IPS-18a (cell line): Measurements from ENCODE around the gene ITSN1.

ENCODE experiments used
- H3K27ac ChIP-seq: one replicate; pipeline ENCODE4 v1.5.1; 2013; ENCODE audit warnings: low read length
- H3K27me3 ChIP-seq: one replicate; pipeline ENCODE4 v1.6.1; 2013; ENCODE audit warnings: mild to moderate bottlenecking, low read length; ENCODE audit not compliant: control insufficient read depth, insufficient read depth
- H3K36me3 ChIP-seq: one replicate; pipeline ENCODE4 v1.6.1; 2013; ENCODE audit warnings: low read depth, low read length; ENCODE audit not compliant: control insufficient read depth
- H3K4me1 ChIP-seq: one replicate; pipeline ENCODE4 v1.6.1; 2013; ENCODE audit warnings: low read depth, low read length; ENCODE audit not compliant: control insufficient read depth
- H3K4me3 ChIP-seq: one replicate; pipeline ENCODE4 v1.5.1; 2013; ENCODE audit warnings: low read length
- H3K9ac ChIP-seq: one replicate; pipeline ENCODE4 v1.6.1; 2013; ENCODE audit warnings: mild to moderate bottlenecking, low read length, moderate library complexity
- H3K9me3 ChIP-seq: one replicate; pipeline ENCODE4 v1.6.1; 2013; ENCODE audit warnings: low read depth, low read length; ENCODE audit not compliant: control insufficient read depth

ITSN1 gene

DNA sequence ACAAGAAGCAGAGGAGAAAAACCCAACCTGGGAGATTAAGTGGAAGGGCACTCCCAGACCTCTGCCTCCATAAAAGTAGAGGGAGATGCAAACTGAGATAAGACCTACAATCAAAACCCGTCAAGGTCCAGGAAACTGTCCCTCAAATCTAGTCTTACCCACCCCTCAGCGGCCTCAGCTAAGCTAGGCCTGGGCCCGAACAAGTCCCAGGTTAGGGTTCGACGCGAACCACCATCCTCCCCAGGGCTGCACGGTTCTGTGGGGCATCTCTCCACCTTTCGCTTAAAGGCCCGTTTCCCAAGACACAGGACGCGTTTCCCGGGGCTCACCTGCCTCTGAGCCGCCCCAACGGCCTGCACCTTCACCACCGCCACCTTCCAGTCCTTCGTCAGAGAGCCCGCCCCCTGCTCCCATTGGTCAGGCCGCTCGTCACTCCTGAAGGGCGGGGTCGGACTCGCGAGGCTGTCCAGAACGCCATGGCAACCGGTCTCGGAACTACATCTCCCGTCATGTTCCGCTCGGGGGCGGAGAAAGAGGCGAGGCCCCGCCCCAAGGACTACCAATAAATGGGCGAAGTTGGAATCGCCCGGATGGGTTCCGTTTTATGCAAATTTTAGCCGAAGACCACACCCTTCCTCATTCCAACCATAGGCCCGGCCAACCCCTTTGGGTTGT, 812 bp upstream of the ITSN1 start, which contains the start of gene CRYZL1:
CRYZL1 (minus strand) TSS at position 390 of the 675 bp plus-strand sequence. CDS start 10,190 bp downstream, outside the sequence.
- H3K27me3 ChIP-seq: no peaks in the 10 kb centered on the region
- H3K4me1 ChIP-seq: peaks cover 22% of the 10 kb centered on the region
- no peaks in the 10 kb centered on the region for H3K36me3 ChIP-seq
- peak within 1 kb of the TSS; percentile 88 for H3K9ac ChIP-seq
- no peaks in the 10 kb centered on the region for H3K9me3 ChIP-seq
- H3K4me3 ChIP-seq: peak within 1 kb of the TSS; percentile 80
- H3K27ac ChIP-seq: peak within 1 kb of the TSS; percentile 92

GRCh38 chr21:33642896-33643657, 776 bp downstream of the ITSN1 start:
- Histone ChIP-seq H3K9me3 (no peaks in the 10 kb centered on the region), H3K36me3 (no peaks in the 10 kb centered on the region), H3K9ac (peak overlapping the region; percentile 82), H3K4me3 (peak overlapping the region; percentile 80), H3K4me1 (peaks cover 22% of the 10 kb centered on the region), H3K27me3 (no peaks in the 10 kb centered on the region), H3K27ac (peak overlapping the region; percentile 0)

DNA sequence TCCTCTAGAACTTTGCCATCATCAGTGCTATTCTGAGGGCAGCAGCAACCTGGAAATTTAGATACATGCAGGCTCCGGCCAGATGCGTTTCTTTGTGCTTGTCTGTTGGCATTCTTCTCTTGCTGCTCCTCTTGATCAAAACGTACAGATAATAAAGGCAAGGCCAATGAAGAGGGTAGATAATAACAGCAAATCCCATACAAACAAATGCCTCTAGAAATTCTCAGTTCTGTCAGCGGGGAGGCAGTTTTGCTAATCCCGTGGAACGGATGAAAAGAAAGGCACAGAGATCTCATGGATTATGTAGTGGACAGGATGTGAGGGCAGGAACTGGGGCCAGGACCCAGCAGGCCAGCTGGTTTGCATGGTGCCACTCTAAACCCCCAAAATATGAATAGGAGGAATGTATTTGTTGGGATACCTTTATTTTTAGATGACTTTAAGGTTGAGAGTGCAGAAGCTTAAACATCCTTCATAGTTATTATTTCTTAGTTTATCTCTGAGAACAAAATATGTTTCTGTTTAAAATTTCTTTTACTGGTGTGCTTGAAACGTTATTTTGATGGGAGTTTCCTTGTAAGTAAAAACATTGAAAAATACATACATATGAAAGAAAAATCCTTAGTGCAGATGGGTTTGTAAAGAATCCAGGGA, 1.5 kb downstream of the ITSN1 start:
- H3K4me1 ChIP-seq: peaks cover 22% of the 10 kb centered on the region
- peak overlapping the region; percentile 0 for H3K27ac ChIP-seq
- H3K9ac ChIP-seq: peak overlapping the region; percentile 82
- peak overlapping the region; percentile 80 for H3K4me3 ChIP-seq
- no peaks in the 10 kb centered on the region for H3K27me3 ChIP-seq
- no peaks in the 10 kb centered on the region for H3K9me3 ChIP-seq
- no peaks in the 10 kb centered on the region for H3K36me3 ChIP-seq

GRCh38 chr21:33644383-33645074, 2.2 kb downstream of the ITSN1 start:
- Histone ChIP-seq H3K27me3 (no peaks in the 10 kb centered on the region), H3K4me3 (peak overlapping the region; percentile 80), H3K4me1 (peaks cover 22% of the 10 kb centered on the region), H3K9ac (peak overlapping the region; percentile 82), H3K27ac (no peak overlapping the region), H3K9me3 (no peaks in the 10 kb centered on the region), H3K36me3 (no peaks in the 10 kb centered on the region)

DNA sequence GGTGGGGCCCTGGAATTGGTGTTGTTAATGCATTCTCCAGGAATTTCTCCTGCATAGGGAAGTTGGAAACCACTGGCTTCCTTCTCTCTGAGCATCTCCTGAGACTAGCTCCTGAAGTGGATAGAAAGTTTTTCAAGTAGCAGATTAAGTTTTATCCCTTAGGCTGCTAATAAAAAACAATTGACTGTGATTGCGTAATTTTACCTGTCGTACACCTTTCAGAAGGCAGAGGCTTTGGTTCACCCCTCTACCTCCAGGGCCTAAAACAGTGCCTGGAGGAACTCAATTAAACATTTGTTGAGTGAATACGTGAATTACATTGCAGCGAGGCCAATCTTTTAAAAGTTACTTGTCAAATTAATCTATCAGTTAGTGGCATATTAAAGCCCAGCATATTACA, 3.4 kb downstream of the ITSN1 start:
- Histone ChIP-seq H3K9me3 (no peaks in the 10 kb centered on the region), H3K27me3 (no peaks in the 10 kb centered on the region), H3K27ac (no peak overlapping the region), H3K4me3 (no peak overlapping the region), H3K9ac (no peak overlapping the region), H3K36me3 (no peaks in the 10 kb centered on the region), H3K4me1 (peaks cover 19% of the 10 kb centered on the region)

- Histone ChIP-seq H3K27ac (no peak overlapping the region), H3K4me1 (peaks cover 35% of the 10 kb centered on the region), H3K9ac (no peak overlapping the region), H3K4me3 (no peak overlapping the region), H3K9me3 (no peaks in the 10 kb centered on the region), H3K27me3 (no peaks in the 10 kb centered on the region), H3K36me3 (no peaks in the 10 kb centered on the region)
Measured at GRCh38 chr21:33647587-33647986, 5.3 kb downstream of the ITSN1 start.

GRCh38 chr21:33648555-33648954, 6.3 kb downstream of the ITSN1 start:
- H3K36me3 ChIP-seq: no peaks in the 10 kb centered on the region
- H3K9ac ChIP-seq: no peak overlapping the region
- H3K27ac ChIP-seq: no peak overlapping the region
- H3K9me3 ChIP-seq: no peaks in the 10 kb centered on the region
- no peaks in the 10 kb centered on the region for H3K27me3 ChIP-seq
- H3K4me1 ChIP-seq: peaks cover 35% of the 10 kb centered on the region
- no peak overlapping the region for H3K4me3 ChIP-seq

GRCh38 chr21:33650230-33650629, 7.9 kb downstream of the ITSN1 start:
- Histone ChIP-seq H3K9ac (no peak overlapping the region), H3K27me3 (no peaks in the 10 kb centered on the region), H3K4me1 (peaks cover 31% of the 10 kb centered on the region), H3K27ac (no peak overlapping the region), H3K36me3 (no peaks in the 10 kb centered on the region), H3K9me3 (no peaks in the 10 kb centered on the region), H3K4me3 (no peak overlapping the region)

GRCh38 chr21:33650929-33651509, 8.7 kb downstream of the ITSN1 start:
- Histone ChIP-seq H3K9ac (no peak overlapping the region), H3K27me3 (no peaks in the 10 kb centered on the region), H3K4me1 (peaks cover 30% of the 10 kb centered on the region), H3K27ac (no peak overlapping the region), H3K9me3 (no peaks in the 10 kb centered on the region), H3K36me3 (no peaks in the 10 kb centered on the region), H3K4me3 (no peak overlapping the region)

DNA sequence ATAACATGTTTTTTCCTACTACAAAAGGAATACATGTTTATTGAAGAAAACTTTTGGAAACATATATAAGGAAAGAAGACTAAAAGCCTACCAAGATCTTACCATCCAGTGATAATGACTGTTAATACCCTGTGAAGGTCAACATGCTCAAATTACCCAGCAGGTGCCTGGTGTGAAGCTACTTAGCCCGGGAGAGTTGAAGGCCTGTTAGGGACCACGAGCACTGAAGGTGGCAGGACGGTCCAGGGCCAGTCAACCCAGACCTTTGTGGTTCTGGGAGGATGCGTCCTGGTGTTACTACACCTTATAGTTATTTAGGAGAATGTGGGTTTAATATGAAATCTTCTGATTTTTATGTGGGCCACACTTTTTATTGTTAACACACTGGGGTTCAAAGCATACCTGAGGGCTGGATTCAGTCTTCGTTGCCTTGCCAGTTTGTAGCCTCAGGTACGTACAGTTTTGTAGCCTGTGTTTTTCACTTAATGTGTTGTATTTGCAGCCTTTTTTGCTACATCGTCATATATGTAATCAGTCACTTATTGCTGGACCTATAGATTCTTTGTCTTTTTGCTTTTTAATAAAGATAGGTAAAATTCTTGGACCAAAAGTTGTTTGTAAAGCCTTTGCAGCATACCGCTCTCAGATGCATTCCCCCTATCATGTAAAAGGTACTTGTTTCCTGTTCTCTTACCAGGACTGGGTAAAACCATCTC, 9.8 kb downstream of the ITSN1 start:
- Histone ChIP-seq H3K9ac (no peak overlapping the region), H3K27me3 (no peaks in the 10 kb centered on the region), H3K4me1 (peaks cover 32% of the 10 kb centered on the region), H3K27ac (no peak overlapping the region), H3K9me3 (no peaks in the 10 kb centered on the region), H3K36me3 (no peaks in the 10 kb centered on the region), H3K4me3 (no peak overlapping the region)
